K562 treated with DMSO at 1 percent for 24 hours (cell line): ENCODE results near the gene ZNF500. TPM values are rescaled to one million over a fixed set of nuclear protein-coding genes. Genes with fewer than 3 reads are reported as not detected.

Experiments
- total RNA-seq: library from RNA; unstranded; fragments of 300-600 nt; gene quantifications from 2 replicates; pipeline ENCODE4 v1.2.3, GENCODE V29; 2022; ENCODE audit warnings: low read depth; ENCODE audit not compliant: insufficient read depth

Gene ZNF500
- total RNA-seq = 11.1 and 11.9 TPM in 2 replicates

GRCh38 chr16:4766875-4767628 lies at the start of gene ZNF500:
Gene ZNF500, minus strand, starts transcription at chr16:4767162. Its CDS starts 1,184 bp downstream, at chr16:4765978.

GRCh38 chr16:4801962-4802658 lies 35.1 kb upstream of the ZNF500 start, which contains the start of gene ROGDI:
Gene ROGDI, minus strand, starts transcription at chr16:4802633. Its CDS starts 62 bp downstream, at chr16:4802571.

GRCh38 chr16:4795181-4795827 lies 28.3 kb upstream of the ZNF500 start, which contains the start of gene SMIM22:
Gene SMIM22, plus strand, starts transcription at chr16:4795369. Its CDS starts 366 bp downstream, at chr16:4795735.

GRCh38 chr16:4787627-4788482 lies 20.9 kb upstream of the ZNF500 start, which contains the start of gene SEPTIN12:
Gene SEPTIN12, minus strand, starts transcription at chr16:4788345. Its CDS starts 700 bp downstream, at chr16:4787645.

GRCh38 chr16:4734063-4734729 lies 32.8 kb downstream of the ZNF500 start, which contains the start of the genes ANKS3 and DNAAF8:
Gene ANKS3, minus strand, starts transcription at chr16:4734271. Its CDS starts 4,122 bp downstream, at chr16:4730149.
Gene DNAAF8, plus strand, starts transcription at chr16:4734537. Its CDS starts 1,978 bp downstream, at chr16:4736515.

Other genes starting within 250 kb of the ZNF500 start
- gene CDIP1, start 228.4 kb downstream of the ZNF500 start, total RNA-seq = 0.29 and 0.36 TPM in 2 replicates
- not detected in 2 replicates for gene C16orf96, start 210.8 kb downstream of the ZNF500 start, total RNA-seq
- gene UBALD1, start 152.3 kb downstream of the ZNF500 start, total RNA-seq = 51.9 and 58.6 TPM in 2 replicates
- gene MGRN1, start 142.3 kb downstream of the ZNF500 start, total RNA-seq = 46.4 and 47.6 TPM in 2 replicates
- 49.7 and 51.2 TPM in 2 replicates for gene NUDT16L1, start 73.6 kb downstream of the ZNF500 start, total RNA-seq
- gene ANKS3, start 32.9 kb downstream of the ZNF500 start, total RNA-seq = 10.2 and 11.2 TPM in 2 replicates
- 0.56 TPM in 1 of 2 replicates, not detected in the other for gene DNAAF8, start 32.6 kb downstream of the ZNF500 start, total RNA-seq
- gene SEPTIN12, start 21.2 kb upstream of the ZNF500 start, total RNA-seq = not detected in 2 replicates
- gene SMIM22, start 28.2 kb upstream of the ZNF500 start, total RNA-seq = not detected in 2 replicates
- gene ROGDI, start 35.5 kb upstream of the ZNF500 start, total RNA-seq = 46.5 and 57.0 TPM in 2 replicates
- 63.4 and 72.2 TPM in 2 replicates for gene GLYR1, start 80.1 kb upstream of the ZNF500 start, total RNA-seq
- gene UBN1, start 80.3 kb upstream of the ZNF500 start, total RNA-seq = 61.8 and 64.0 TPM in 2 replicates
- gene PPL, start 170.0 kb upstream of the ZNF500 start, total RNA-seq = 0.19 and 0.32 TPM in 2 replicates
- 0.06 TPM in 1 of 2 replicates, not detected in the other for gene SEC14L5, start 191.2 kb upstream of the ZNF500 start, total RNA-seq